Smooth muscle cell (in vitro differentiated cells): ENCODE measurements around the gene CMIP. TPM values are rescaled to one million over a fixed set of nuclear protein-coding genes. Genes with fewer than 3 reads are reported as not detected.

Source experiments
- DNase-seq: peaks from one replicate; lab custom pipeline; 2025; ENCODE audit not compliant: unreplicated experiment; lab: John Stamatoyannopoulos, UW
- H2AFZ ChIP-seq: fragments of 200-600 bp; sonication (generic); 2 replicates; pipeline ENCODE4 v1.6.0; 2016; ENCODE audit warnings: antibody characterized with exemption, low read depth, mild to moderate bottlenecking
- H3F3A ChIP-seq: fragments of 200-600 bp; sonication (generic); 2 replicates; pipeline ENCODE4 v1.6.0; 2017; ENCODE audit warnings: antibody characterized with exemption, low read depth
- H3K27ac ChIP-seq: fragments of 200-600 bp; sonication (generic); 2 replicates; pipeline ENCODE4 v1.5.1; 2016; ENCODE audit warnings: low read depth, mild to moderate bottlenecking
- H3K27me3 ChIP-seq: fragments of 200-600 bp; sonication (generic); 2 replicates; pipeline ENCODE4 v1.6.1; 2016; ENCODE audit warnings: low read depth, mild to moderate bottlenecking
- H3K36me3 ChIP-seq: fragments of 200-600 bp; sonication (generic); 2 replicates; pipeline ENCODE4 v1.5.1; 2016; ENCODE audit warnings: low read depth
- H3K4me1 ChIP-seq: fragments of 200-600 bp; sonication (generic); 2 replicates; pipeline ENCODE4 v1.5.1; 2016; ENCODE audit warnings: low read depth
- H3K4me2 ChIP-seq: fragments of 200-600 bp; sonication (generic); 2 replicates; pipeline ENCODE4 v1.6.0; 2016; ENCODE audit warnings: mild to moderate bottlenecking
- H3K4me3 ChIP-seq: fragments of 200-600 bp; sonication (generic); 2 replicates; pipeline ENCODE4 v1.5.1; 2016; ENCODE audit warnings: mild to moderate bottlenecking
- H3K79me2 ChIP-seq: fragments of 200-600 bp; sonication (generic); 2 replicates; pipeline ENCODE4 v1.6.0; 2016; ENCODE audit warnings: low read depth, mild to moderate bottlenecking
- H3K9ac ChIP-seq: fragments of 200-600 bp; sonication (generic); 2 replicates; pipeline ENCODE4 v1.6.0; 2016; ENCODE audit warnings: low read depth
- H3K9me3 ChIP-seq: fragments of 200-600 bp; sonication (generic); replicated peaks from 2 replicates; pipeline ENCODE4 v1.5.1; 2016; ENCODE audit warnings: low read depth
- H4K20me1 ChIP-seq: fragments of 200-600 bp; sonication (generic); 2 replicates; pipeline ENCODE4 v1.6.0; 2016; ENCODE audit warnings: low read depth
- WGBS: methylation state at CpG from one replicate; pipeline ENCODE4 v1.1.7; 2016; ENCODE audit warnings: low lambda C conversion rate; 5-methylcytosine and 5-hydroxymethylcytosine counted together
- polyA plus RNA-seq: library from polyadenylated mRNA; unstranded; fragments of >200 nt; fragmentation: Nextera tagmentation; extraction: Ambion mirVana; gene quantifications from 2 replicates; pipeline ENCODE4 v1.2.1, GENCODE V29; 2016
- total RNA-seq: library from RNA; depleted of rRNA; stranded (reverse); fragments of >200 nt; gene quantifications from 2 replicates; pipeline ENCODE4 v1.2.3, GENCODE V29; 2014
- TF ChIP-seq, protein P1 (sequence below): fragments of 200-600 bp; sonication (generic); IDR thresholded peaks from 2 replicates; pipeline ENCODE4 v1.5.1; 2017; ENCODE audit warnings: borderline replicate concordance, mild to moderate bottlenecking, antibody characterized with exemption; ENCODE audit not compliant: insufficient read depth, poor library complexity, severe bottlenecking

Gene CMIP
- total and polyA plus RNA-seq, 2 experiments from 2014 or later = 2.5 to 44.5 TPM

DNA sequence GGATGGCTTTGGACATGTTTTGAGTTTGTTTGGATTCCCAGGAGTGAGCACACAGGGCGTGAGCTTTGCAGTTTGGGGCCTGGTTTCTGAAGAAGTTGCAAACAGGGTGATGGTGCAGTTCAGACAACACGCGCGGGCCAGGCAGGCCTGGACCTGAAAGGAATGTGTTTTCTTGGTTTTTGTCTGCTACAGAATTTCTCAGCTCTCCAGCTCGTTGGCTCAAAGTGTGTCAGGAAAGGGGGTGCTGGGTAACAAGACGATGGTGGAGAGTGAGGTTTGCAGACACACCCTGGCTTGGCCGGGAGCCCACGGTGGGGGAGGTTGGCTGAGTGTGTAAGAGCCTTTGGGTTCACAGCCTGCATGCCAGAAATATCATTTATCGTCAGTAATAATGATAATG, 82.3 kb downstream of the CMIP start:
- Histone ChIP-seq H3K9ac (peak overlapping the region; percentile 33), H3K27me3 (no peaks in the 10 kb centered on the region), H3K4me2 (peak overlapping the region; percentile 31), H3K36me3 (no peaks in the 10 kb centered on the region), H3K4me3 (no peak overlapping the region), H3K9me3 (no peaks in the 10 kb centered on the region), H3F3A (no peaks in the 10 kb centered on the region), H4K20me1 (peaks cover 93% of the 10 kb centered on the region), H2AFZ (no peak overlapping the region), H3K79me2 (peaks cover 83% of the 10 kb centered on the region), H3K27ac (peak overlapping the region; percentile 87), H3K4me1 (no peaks in the 10 kb centered on the region)
- DNase-seq = no peak
- 56% methylated on average over 9 of the region's 9 CpGs for WGBS
- TF ChIP-seq, protein P1, sequence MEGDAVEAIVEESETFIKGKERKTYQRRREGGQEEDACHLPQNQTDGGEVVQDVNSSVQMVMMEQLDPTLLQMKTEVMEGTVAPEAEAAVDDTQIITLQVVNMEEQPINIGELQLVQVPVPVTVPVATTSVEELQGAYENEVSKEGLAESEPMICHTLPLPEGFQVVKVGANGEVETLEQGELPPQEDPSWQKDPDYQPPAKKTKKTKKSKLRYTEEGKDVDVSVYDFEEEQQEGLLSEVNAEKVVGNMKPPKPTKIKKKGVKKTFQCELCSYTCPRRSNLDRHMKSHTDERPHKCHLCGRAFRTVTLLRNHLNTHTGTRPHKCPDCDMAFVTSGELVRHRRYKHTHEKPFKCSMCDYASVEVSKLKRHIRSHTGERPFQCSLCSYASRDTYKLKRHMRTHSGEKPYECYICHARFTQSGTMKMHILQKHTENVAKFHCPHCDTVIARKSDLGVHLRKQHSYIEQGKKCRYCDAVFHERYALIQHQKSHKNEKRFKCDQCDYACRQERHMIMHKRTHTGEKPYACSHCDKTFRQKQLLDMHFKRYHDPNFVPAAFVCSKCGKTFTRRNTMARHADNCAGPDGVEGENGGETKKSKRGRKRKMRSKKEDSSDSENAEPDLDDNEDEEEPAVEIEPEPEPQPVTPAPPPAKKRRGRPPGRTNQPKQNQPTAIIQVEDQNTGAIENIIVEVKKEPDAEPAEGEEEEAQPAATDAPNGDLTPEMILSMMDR = no peak

DNA sequence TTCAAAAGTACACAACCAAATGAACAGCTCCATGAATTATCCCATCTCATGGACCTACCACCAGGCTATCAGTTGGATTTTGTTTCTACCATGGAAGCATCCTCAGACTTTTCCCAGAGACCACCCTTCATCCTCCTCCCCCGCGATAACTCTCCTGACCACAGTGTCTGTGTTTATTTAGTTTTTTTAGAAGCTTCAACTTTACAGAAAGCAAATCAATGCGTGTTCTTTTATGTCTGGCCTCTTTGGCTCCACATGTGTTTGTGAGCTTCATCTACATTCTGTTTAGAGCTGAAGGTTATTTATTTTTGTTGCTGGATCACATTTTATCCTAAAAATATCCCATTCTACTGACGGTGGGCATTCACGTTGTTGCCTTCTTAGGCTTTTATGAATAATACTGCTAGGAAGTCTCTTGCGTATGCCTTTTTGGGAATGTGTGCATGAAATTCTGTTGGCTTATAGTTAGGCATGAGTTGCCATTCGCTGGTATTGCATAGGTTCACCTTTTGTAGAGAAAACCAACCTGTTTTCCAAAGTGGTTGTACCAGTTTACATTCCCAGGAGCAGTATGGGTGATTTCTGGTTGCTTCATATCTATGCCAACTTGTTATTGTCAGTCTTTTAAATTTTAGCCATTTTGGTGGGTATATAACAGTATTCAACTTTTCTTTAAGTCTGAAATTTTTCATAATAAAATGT, 83.0 kb downstream of the CMIP start:
- Histone ChIP-seq H3F3A (no peaks in the 10 kb centered on the region), H3K4me2 (peak overlapping the region; percentile 31), H3K36me3 (no peaks in the 10 kb centered on the region), H3K9ac (no peak overlapping the region), H4K20me1 (peaks cover 93% of the 10 kb centered on the region), H3K27ac (peak overlapping the region; percentile 87), H2AFZ (no peak overlapping the region), H3K4me3 (no peak overlapping the region), H3K9me3 (no peaks in the 10 kb centered on the region), H3K27me3 (no peaks in the 10 kb centered on the region), H3K4me1 (no peaks in the 10 kb centered on the region), H3K79me2 (peaks cover 83% of the 10 kb centered on the region)
- DNase-seq = no peak
- WGBS = 72% methylated on average over 7 of the region's 7 CpGs
- TF ChIP-seq, protein P1 = no peak

DNA sequence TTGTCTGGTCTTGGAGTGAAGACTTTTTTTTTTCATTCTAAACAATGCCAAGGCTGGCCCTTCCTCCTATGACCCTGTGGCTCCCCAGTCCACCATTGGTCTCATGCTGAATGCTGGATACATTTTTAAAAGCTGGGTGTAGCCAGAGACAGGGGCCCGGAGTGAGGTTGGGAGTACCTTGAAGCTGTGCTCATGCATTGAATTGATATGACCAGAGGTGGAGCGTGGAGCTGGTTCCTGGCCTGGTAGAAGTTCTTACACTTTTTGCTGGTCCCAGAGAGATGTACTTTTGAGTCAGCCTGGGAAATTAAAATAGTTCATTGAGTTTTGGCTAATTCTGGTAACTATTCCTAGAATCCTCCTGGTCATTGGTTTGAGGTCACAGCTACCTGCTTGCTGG, 83.6 kb downstream of the CMIP start:
- Histone ChIP-seq H3K9me3 (no peaks in the 10 kb centered on the region), H2AFZ (no peak overlapping the region), H4K20me1 (peaks cover 93% of the 10 kb centered on the region), H3K27me3 (no peaks in the 10 kb centered on the region), H3K4me2 (no peak overlapping the region), H3K27ac (peak overlapping the region; percentile 87), H3K9ac (no peak overlapping the region), H3K79me2 (peaks cover 82% of the 10 kb centered on the region), H3K4me3 (no peak overlapping the region), H3K36me3 (no peaks in the 10 kb centered on the region), H3F3A (no peaks in the 10 kb centered on the region), H3K4me1 (no peaks in the 10 kb centered on the region)
- TF ChIP-seq, protein P1 = no peak
- DNase-seq = no peak
- WGBS = 93% methylated on average over 2 of the region's 2 CpGs

DNA sequence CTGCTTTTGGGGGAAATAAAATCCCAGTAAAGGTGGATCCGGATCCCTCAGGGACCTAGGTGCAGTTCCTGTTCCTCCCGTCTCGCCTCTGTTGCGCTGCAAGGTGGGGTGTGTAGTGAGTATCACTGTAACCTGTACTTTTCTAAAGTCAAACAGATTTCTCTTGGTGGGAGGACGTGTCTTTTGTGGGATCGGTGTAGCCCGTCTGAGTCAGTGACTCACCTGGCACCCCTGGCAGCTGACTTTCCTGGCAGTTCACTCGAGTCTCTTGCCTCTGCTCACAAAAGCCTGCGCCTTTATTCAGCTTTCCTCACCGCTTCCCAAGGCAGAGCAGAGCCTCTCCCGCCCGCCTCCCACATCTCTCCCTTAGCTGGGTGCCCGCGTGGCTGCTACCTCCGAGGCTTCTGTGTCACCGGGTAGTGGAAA, 85.7 kb downstream of the CMIP start:
- Histone ChIP-seq H3K27me3 (no peaks in the 10 kb centered on the region), H3K36me3 (no peaks in the 10 kb centered on the region), H3K9me3 (no peaks in the 10 kb centered on the region), H2AFZ (no peak overlapping the region), H3K4me1 (no peaks in the 10 kb centered on the region), H3K27ac (peak overlapping the region; percentile 76), H3K9ac (no peak overlapping the region), H3K4me3 (no peak overlapping the region), H4K20me1 (peaks cover 96% of the 10 kb centered on the region), H3F3A (no peaks in the 10 kb centered on the region), H3K79me2 (peaks cover 83% of the 10 kb centered on the region), H3K4me2 (no peak overlapping the region)
- DNase-seq = no peak
- TF ChIP-seq, protein P1 = no peak
- 89% methylated on average over 16 of the region's 16 CpGs for WGBS
